ENCODE data around the gene NAXD.
"Not testable (repeated sequence)": the region's sequence is repeated elsewhere in the genome, so short reads cannot be mapped to it uniquely, and the experiment has no call there.

NAXD gene

DNA sequence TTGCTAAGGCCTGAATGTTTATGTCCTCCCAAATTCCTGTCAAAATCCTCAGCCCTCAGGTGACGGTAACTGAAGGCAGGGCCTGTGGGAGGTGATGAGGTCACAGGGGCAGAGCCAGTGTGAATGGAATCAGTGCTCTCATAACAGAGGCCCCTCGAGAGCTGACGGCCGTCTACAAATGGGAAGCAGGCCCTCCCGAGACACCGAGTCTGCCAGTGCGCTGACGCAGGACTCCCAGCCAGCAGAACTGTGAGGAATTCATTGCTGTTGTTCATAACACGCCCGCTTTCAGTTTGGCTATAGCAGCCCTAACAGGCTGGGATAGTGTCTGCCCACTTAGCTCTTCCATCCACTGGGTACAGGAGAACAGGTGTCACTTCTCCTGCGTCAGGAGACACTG is 49.3 kb downstream of the NAXD start:
- no peaks in the 10 kb centered on the region for H3K27me3 ChIP-seq (ENCODE audit: low read depth, low read length)
- H2AFZ ChIP-seq (ENCODE audit: low read depth, low read length), result no peak overlapping the region
- H3K36me3 ChIP-seq (replicated peaks; ENCODE audit: low read depth, low read length), result peaks cover 84% of the 10 kb centered on the region
- TF ChIP-seq, protein P1, sequence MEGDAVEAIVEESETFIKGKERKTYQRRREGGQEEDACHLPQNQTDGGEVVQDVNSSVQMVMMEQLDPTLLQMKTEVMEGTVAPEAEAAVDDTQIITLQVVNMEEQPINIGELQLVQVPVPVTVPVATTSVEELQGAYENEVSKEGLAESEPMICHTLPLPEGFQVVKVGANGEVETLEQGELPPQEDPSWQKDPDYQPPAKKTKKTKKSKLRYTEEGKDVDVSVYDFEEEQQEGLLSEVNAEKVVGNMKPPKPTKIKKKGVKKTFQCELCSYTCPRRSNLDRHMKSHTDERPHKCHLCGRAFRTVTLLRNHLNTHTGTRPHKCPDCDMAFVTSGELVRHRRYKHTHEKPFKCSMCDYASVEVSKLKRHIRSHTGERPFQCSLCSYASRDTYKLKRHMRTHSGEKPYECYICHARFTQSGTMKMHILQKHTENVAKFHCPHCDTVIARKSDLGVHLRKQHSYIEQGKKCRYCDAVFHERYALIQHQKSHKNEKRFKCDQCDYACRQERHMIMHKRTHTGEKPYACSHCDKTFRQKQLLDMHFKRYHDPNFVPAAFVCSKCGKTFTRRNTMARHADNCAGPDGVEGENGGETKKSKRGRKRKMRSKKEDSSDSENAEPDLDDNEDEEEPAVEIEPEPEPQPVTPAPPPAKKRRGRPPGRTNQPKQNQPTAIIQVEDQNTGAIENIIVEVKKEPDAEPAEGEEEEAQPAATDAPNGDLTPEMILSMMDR (IDR thresholded peaks at IDR 0.05; ENCODE audit: low read depth, low read length), result no peak
- no peak for TF ChIP-seq EZH2phosphoT487 (IDR thresholded peaks at IDR 0.05; ENCODE audit: low read depth)
- no peak overlapping the region for H3K9ac ChIP-seq (ENCODE audit: low read length)
- H3K9me3 ChIP-seq (ENCODE audit: insufficient read depth, low read length), result no peaks in the 10 kb centered on the region
- H4K20me1 ChIP-seq (ENCODE audit: insufficient read depth, low read length), result 0 out of 2 replicates have a peak, but pooled peaks cover 4% of the 10 kb centered on the region
- no peak overlapping the region for H3K4me2 ChIP-seq (ENCODE audit: low read length)
- H3K4me1 ChIP-seq (ENCODE audit: low read length), result peaks cover 12% of the 10 kb centered on the region
- H3K79me2 ChIP-seq (ENCODE audit: low read length), result no peaks in the 10 kb centered on the region
- H3K27ac ChIP-seq (ENCODE audit: low read length), result no peak overlapping the region
- no peak overlapping the region for H3K4me3 ChIP-seq (ENCODE audit: low read length)

GRCh38 chr13:110665491-110666254 is 50.3 kb downstream of the NAXD start:
- no peaks in the 10 kb centered on the region for H3K9me3 ChIP-seq (ENCODE audit: insufficient read depth, low read length)
- no peak overlapping the region for H3K27ac ChIP-seq (ENCODE audit: low read length)
- H3K79me2 ChIP-seq (ENCODE audit: low read length), result no peaks in the 10 kb centered on the region
- TF ChIP-seq, protein P1 (IDR thresholded peaks at IDR 0.05; ENCODE audit: low read depth, low read length), result no peak
- no peak for TF ChIP-seq EZH2phosphoT487 (IDR thresholded peaks at IDR 0.05; ENCODE audit: low read depth)
- H3K27me3 ChIP-seq (ENCODE audit: low read depth, low read length), result no peaks in the 10 kb centered on the region
- peaks cover 75% of the 10 kb centered on the region for H3K36me3 ChIP-seq (replicated peaks; ENCODE audit: low read depth, low read length)
- H2AFZ ChIP-seq (ENCODE audit: low read depth, low read length), result no peak overlapping the region
- no peak overlapping the region; the same call in 1 of the 2 replicates for H3K4me3 ChIP-seq (ENCODE audit: low read length)
- peaks cover 12% of the 10 kb centered on the region for H3K4me1 ChIP-seq (ENCODE audit: low read length)
- 0 out of 2 replicates have a peak, but pooled peaks cover 4% of the 10 kb centered on the region for H4K20me1 ChIP-seq (ENCODE audit: insufficient read depth, low read length)
- H3K4me2 ChIP-seq (ENCODE audit: low read length), result peak overlapping the region; percentile 31
- H3K9ac ChIP-seq (ENCODE audit: low read length), result no peak overlapping the region

GRCh38 chr13:110666255-110666533 is 50.8 kb downstream of the NAXD start:
- Histone ChIP-seq H3K9me3 (ENCODE audit: insufficient read depth, low read length) (no peaks in the 10 kb centered on the region), H3K9ac (ENCODE audit: low read length) (no peak overlapping the region), H3K4me2 (ENCODE audit: low read length) (peak overlapping the region; percentile 31), H3K36me3 (replicated peaks; ENCODE audit: low read depth, low read length) (peaks cover 71% of the 10 kb centered on the region), H3K4me1 (ENCODE audit: low read length) (peaks cover 12% of the 10 kb centered on the region), H2AFZ (ENCODE audit: low read depth, low read length) (no peak overlapping the region), H3K27ac (ENCODE audit: low read length) (no peak overlapping the region), H3K79me2 (ENCODE audit: low read length) (no peaks in the 10 kb centered on the region), H4K20me1 (ENCODE audit: insufficient read depth, low read length) (0 out of 2 replicates have a peak, but pooled peaks cover 4% of the 10 kb centered on the region), H3K27me3 (ENCODE audit: low read depth, low read length) (no peaks in the 10 kb centered on the region), H3K4me3 (ENCODE audit: low read length) (no peak overlapping the region)
- TF ChIP-seq, protein P1 (IDR thresholded peaks at IDR 0.05; ENCODE audit: low read depth, low read length), result no peak

DNA sequence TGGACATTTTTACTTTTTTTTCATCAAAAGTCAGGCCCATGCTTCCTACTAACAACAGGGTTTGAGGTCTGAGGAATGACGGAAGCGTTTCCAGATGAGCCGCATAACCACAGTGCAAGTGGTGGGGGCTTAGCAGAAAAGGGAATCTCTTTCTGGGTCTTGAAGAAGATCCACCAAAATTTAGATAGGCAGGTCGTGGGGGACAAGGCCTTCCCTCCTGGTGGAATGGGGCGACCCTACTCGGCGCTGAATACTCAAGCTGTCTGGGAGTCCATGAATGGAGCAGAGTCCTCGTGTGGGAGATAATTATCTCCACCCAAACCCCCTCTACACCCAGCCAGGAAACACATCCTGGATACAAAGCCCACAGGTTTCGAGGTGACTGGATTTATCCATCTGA is 53.7 kb downstream of the NAXD start:
- no peak overlapping the region for H3K4me3 ChIP-seq (ENCODE audit: low read length)

DNA sequence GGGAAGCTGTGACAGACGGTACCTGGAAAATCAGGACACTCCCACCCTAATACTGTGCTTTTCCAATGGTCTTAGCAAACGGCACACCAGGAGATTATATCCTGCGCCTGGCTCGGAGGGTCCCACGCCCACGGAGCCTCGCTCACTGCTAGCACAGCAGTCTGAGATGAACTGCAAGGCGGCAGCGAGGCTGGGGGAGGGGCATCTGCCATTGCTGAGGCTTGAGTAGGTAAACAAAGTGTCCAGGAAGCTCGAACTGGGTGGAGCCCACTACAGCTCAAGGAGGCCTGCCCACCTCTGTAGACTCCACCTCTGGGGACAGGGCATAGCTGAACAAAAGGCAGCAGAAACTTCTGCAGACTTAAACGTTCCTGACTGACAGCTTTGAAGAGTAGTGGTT is 54.5 kb downstream of the NAXD start:
- H3K27ac ChIP-seq (ENCODE audit: low read length); H3K4me3 ChIP-seq (ENCODE audit: low read length); H3K9ac ChIP-seq (ENCODE audit: low read length); H3K9me3 ChIP-seq (ENCODE audit: insufficient read depth, low read length); H2AFZ ChIP-seq (ENCODE audit: low read depth, low read length); H3K4me2 ChIP-seq (ENCODE audit: low read length); H4K20me1 ChIP-seq (ENCODE audit: insufficient read depth, low read length); H3K27me3 ChIP-seq (ENCODE audit: low read depth, low read length); H3K79me2 ChIP-seq (ENCODE audit: low read length): not testable (repeated sequence)
- peaks cover 37% of the 10 kb centered on the region for H3K36me3 ChIP-seq (replicated peaks; ENCODE audit: low read depth, low read length)
- H3K4me1 ChIP-seq (ENCODE audit: low read length), result peaks cover 12% of the 10 kb centered on the region

More for the DNA sequence above, 53.7 kb downstream of the NAXD start:
- Histone ChIP-seq H3K36me3 (replicated peaks; ENCODE audit: low read depth, low read length) (peaks cover 43% of the 10 kb centered on the region), H4K20me1 (ENCODE audit: insufficient read depth, low read length) (0 out of 2 replicates have a peak, but pooled peaks cover 4% of the 10 kb centered on the region), H3K79me2 (ENCODE audit: low read length) (no peaks in the 10 kb centered on the region), H3K9me3 (ENCODE audit: insufficient read depth, low read length) (no peaks in the 10 kb centered on the region), H3K27ac (ENCODE audit: low read length) (no peak overlapping the region), H3K4me2 (ENCODE audit: low read length) (no peak overlapping the region), H2AFZ (ENCODE audit: low read depth, low read length) (no peak overlapping the region), H3K4me1 (ENCODE audit: low read length) (peaks cover 12% of the 10 kb centered on the region), H3K9ac (ENCODE audit: low read length) (no peak overlapping the region), H3K27me3 (ENCODE audit: low read depth, low read length) (no peaks in the 10 kb centered on the region)
- TF ChIP-seq, protein P1 (IDR thresholded peaks at IDR 0.05; ENCODE audit: low read depth, low read length), result no peak
- TF ChIP-seq EZH2phosphoT487 (IDR thresholded peaks at IDR 0.05; ENCODE audit: low read depth), result no peak
